ENCODE measurements around the gene STH.

Gene STH

DNA sequence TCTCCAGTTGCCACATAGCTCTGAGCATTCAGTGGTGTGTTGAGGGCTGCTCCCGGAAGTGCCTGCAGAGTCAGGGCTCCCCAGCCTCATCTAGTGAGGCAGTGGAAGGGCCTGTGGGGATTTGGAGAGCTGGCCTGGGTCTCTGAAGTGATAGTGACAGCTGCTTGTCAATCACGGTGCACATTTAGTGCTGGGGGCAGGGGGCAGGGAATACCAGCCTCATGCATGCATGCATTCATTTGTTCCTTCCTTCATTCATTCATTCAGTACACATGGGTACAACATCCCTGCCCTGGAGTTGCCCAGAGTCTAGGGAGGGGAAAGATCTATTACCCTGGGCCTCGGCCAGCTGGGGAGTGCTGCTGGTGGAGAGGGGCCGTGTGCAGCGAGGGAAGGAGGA, 11.3 kb upstream of the STH start:
- H3K9me3 ChIP-seq (ENCODE audit: control insufficient read depth, low read depth, low read length), result no peaks in the 10 kb centered on the region
- no peak overlapping the region for H3K9ac ChIP-seq (ENCODE audit: low read length)
- no peaks in the 10 kb centered on the region for H3K4me1 ChIP-seq (ENCODE audit: control insufficient read depth, low read depth, low read length)
- no peaks in the 10 kb centered on the region for H3K27me3 ChIP-seq (ENCODE audit: control insufficient read depth, insufficient read depth, low read length)
- H3K36me3 ChIP-seq (ENCODE audit: control insufficient read depth, low read depth, low read length), result no peaks in the 10 kb centered on the region
- no peak overlapping the region for H3K27ac ChIP-seq (ENCODE audit: low read length)
- no peak overlapping the region for H3K4me3 ChIP-seq (ENCODE audit: low read length)

DNA sequence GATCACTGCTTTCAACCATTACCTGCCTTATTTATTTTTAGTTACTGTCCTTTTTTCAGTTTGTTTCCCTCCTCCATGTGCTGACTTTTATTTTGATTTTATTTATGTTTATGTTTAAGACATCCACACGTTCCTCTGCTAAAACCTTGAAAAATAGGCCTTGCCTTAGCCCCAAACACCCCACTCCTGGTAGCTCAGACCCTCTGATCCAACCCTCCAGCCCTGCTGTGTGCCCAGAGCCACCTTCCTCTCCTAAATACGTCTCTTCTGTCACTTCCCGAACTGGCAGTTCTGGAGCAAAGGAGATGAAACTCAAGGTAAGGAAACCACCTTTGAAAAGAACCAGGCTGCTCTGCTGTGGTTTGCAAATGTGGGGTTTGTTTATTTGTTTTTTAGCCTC, 9.3 kb upstream of the STH start:
- H3K9me3 ChIP-seq (ENCODE audit: control insufficient read depth, low read depth, low read length), result no peaks in the 10 kb centered on the region
- H3K9ac ChIP-seq (ENCODE audit: low read length), result no peak overlapping the region
- no peak overlapping the region for H3K27ac ChIP-seq (ENCODE audit: low read length)
- H3K4me3 ChIP-seq (ENCODE audit: low read length), result no peak overlapping the region
- no peaks in the 10 kb centered on the region for H3K27me3 ChIP-seq (ENCODE audit: control insufficient read depth, insufficient read depth, low read length)
- peaks cover 5% of the 10 kb centered on the region for H3K4me1 ChIP-seq (ENCODE audit: control insufficient read depth, low read depth, low read length)
- no peaks in the 10 kb centered on the region for H3K36me3 ChIP-seq (ENCODE audit: control insufficient read depth, low read depth, low read length)

DNA sequence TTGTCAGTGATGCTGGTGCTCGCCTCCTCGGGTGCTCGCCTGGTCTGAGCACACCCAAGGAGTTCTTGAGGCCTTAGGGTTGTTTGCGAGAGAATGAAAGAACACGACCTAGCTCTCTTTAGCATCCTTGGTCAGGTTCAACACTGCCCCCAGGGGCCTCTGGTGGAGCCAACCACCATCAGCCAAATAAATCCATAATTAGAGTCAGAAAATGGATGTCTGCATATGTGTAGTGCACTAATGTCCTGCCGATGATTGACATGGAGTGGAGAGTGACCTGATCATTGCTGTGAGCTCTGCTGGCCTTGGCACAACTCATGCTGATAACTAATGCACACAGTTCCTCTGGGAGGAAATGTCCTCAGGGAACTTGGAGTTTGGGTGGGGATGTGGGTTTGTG, 8.2 kb upstream of the STH start:
- no peaks in the 10 kb centered on the region for H3K27me3 ChIP-seq (ENCODE audit: control insufficient read depth, insufficient read depth, low read length)
- no peaks in the 10 kb centered on the region for H3K36me3 ChIP-seq (ENCODE audit: control insufficient read depth, low read depth, low read length)
- no peak overlapping the region for H3K9ac ChIP-seq (ENCODE audit: low read length)
- no peaks in the 10 kb centered on the region for H3K9me3 ChIP-seq (ENCODE audit: control insufficient read depth, low read depth, low read length)
- H3K4me3 ChIP-seq (ENCODE audit: low read length), result no peak overlapping the region
- H3K27ac ChIP-seq (ENCODE audit: low read length), result no peak overlapping the region
- peaks cover 5% of the 10 kb centered on the region for H3K4me1 ChIP-seq (ENCODE audit: control insufficient read depth, low read depth, low read length)

DNA sequence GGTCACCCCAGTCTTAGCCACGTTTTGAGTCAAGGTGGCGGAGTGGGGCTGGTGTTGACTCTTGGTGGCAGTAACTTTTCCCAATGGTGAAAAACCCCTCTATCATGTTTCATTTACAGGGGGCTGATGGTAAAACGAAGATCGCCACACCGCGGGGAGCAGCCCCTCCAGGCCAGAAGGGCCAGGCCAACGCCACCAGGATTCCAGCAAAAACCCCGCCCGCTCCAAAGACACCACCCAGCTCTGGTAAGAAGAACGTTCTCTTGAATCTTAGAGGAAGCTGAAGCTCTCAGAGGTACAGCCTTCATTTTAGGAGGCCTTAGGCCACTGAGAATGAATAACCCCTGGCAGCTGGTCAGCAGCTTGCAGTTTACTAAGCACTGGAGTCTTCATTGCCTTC, 7.7 kb upstream of the STH start:
- H3K4me1 ChIP-seq (ENCODE audit: control insufficient read depth, low read depth, low read length), result peaks cover 5% of the 10 kb centered on the region
- H3K27ac ChIP-seq (ENCODE audit: low read length), result no peak overlapping the region
- H3K9me3 ChIP-seq (ENCODE audit: control insufficient read depth, low read depth, low read length), result no peaks in the 10 kb centered on the region
- H3K36me3 ChIP-seq (ENCODE audit: control insufficient read depth, low read depth, low read length), result no peaks in the 10 kb centered on the region
- no peak overlapping the region for H3K4me3 ChIP-seq (ENCODE audit: low read length)
- H3K9ac ChIP-seq (ENCODE audit: low read length), result no peak overlapping the region
- no peaks in the 10 kb centered on the region for H3K27me3 ChIP-seq (ENCODE audit: control insufficient read depth, insufficient read depth, low read length)

DNA sequence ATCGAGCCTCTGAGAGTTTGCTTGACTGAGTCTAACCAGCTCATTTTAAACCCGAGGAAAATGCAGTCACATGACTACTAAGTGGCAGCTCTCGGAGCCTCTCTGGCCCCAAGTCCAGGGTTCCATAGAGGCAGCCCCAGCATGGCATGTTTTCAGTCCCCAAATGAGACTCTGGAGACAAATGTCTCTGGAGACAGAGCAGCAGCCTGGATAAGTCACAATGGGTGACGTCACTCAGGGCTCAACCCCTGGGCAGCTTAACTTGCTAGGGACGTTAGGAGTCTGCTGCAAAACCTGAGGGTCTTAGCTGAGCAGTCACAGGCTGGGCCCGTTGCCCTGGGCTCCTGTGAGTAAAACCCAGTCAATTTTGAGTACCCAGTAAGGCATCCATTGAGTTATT, 6.9 kb upstream of the STH start:
- Histone ChIP-seq H3K27ac (ENCODE audit: low read length) (no peak overlapping the region), H3K9me3 (ENCODE audit: control insufficient read depth, low read depth, low read length) (no peaks in the 10 kb centered on the region), H3K4me1 (ENCODE audit: control insufficient read depth, low read depth, low read length) (peaks cover 5% of the 10 kb centered on the region), H3K27me3 (ENCODE audit: control insufficient read depth, insufficient read depth, low read length) (no peaks in the 10 kb centered on the region), H3K36me3 (ENCODE audit: control insufficient read depth, low read depth, low read length) (no peaks in the 10 kb centered on the region), H3K4me3 (ENCODE audit: low read length) (no peak overlapping the region), H3K9ac (ENCODE audit: low read length) (no peak overlapping the region)

DNA sequence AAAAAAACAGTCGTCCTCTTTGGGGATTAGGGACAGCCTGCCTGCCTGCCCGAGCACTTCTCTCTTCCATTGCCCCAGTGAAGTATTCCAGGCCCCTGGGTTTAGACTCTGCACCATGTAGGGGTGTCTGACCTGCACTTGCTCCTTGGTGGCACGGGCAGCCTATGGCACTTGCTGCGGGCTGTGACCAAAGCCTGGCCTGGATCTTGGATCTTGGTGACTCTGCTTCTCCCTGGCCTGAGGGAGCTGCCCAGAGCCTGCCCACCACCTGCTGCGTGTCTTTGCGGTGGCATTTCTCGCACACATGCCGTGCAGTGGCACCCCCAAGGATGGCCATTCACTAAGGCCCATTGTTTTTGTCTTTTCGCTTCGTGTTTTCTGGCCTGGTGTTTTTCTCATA, 6.1 kb upstream of the STH start:
- no peak overlapping the region for H3K27ac ChIP-seq (ENCODE audit: low read length)
- no peak overlapping the region for H3K9ac ChIP-seq (ENCODE audit: low read length)
- H3K4me3 ChIP-seq (ENCODE audit: low read length), result no peak overlapping the region
- peaks cover 5% of the 10 kb centered on the region for H3K4me1 ChIP-seq (ENCODE audit: control insufficient read depth, low read depth, low read length)
- no peaks in the 10 kb centered on the region for H3K27me3 ChIP-seq (ENCODE audit: control insufficient read depth, insufficient read depth, low read length)
- no peaks in the 10 kb centered on the region for H3K9me3 ChIP-seq (ENCODE audit: control insufficient read depth, low read depth, low read length)
- no peaks in the 10 kb centered on the region for H3K36me3 ChIP-seq (ENCODE audit: control insufficient read depth, low read depth, low read length)

DNA sequence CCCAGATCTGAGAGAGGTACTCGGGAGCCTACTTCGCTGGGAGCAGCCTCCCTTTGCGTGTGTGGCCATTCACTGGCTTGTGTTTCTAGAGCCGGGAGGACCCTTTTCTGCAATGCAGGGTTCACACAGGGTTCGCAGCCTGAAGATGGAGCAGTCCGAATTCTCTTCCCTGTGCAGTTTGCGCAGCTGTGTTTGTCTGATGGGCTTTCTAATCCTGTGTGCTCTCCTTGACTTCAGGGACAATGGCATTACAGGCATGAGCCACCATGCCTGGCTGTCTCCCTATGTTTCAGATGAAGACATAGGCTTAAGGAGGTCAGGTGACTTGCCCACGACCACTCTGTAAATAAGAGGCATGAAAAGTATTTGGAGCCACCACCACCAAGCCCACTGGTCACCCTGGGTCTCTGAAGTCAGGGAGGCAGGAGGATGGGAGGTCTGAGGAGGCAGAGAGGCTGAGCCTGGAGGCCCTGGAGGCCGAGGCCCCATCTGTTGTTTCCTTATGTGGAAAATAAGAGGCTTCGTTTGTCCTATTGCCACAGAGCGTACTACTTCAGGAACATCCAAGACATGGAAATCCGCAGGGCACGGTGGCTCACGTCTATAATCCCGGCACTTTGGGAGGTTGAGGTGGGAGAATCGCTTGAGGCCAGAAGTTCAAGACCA, 5.0 kb upstream of the STH start:
- Histone ChIP-seq H3K27me3 (ENCODE audit: control insufficient read depth, insufficient read depth, low read length) (no peaks in the 10 kb centered on the region), H3K9me3 (ENCODE audit: control insufficient read depth, low read depth, low read length) (no peaks in the 10 kb centered on the region), H3K4me1 (ENCODE audit: control insufficient read depth, low read depth, low read length) (peaks cover 5% of the 10 kb centered on the region), H3K9ac (ENCODE audit: low read length) (no peak overlapping the region), H3K4me3 (ENCODE audit: low read length) (no peak overlapping the region), H3K27ac (ENCODE audit: low read length) (no peak overlapping the region), H3K36me3 (ENCODE audit: control insufficient read depth, low read depth, low read length) (no peaks in the 10 kb centered on the region)

DNA sequence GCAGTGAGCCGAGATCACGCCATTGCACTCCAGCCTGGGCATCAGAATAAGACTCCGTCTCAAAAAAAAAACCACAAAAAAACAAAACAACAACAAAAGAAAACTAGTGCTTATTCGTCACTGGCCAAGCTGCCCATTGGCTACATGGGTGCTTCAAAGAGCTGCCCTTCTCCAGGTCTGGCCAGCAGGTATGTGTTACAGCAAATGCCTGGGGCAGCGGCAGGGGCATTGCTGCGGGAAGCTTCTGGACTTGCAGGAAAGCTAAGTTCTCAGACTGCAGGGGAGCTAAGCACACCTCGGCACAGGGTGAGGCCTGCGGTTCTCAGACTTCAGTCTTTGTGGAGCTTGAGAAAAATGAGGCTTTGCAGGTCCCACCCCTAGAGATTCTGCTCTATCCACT, 4.1 kb upstream of the STH start:
- Histone ChIP-seq H3K9ac (ENCODE audit: low read length) (no peak overlapping the region), H3K4me3 (ENCODE audit: low read length) (no peak overlapping the region), H3K4me1 (ENCODE audit: control insufficient read depth, low read depth, low read length) (peaks cover 5% of the 10 kb centered on the region), H3K27ac (ENCODE audit: low read length) (no peak overlapping the region), H3K36me3 (ENCODE audit: control insufficient read depth, low read depth, low read length) (no peaks in the 10 kb centered on the region), H3K9me3 (ENCODE audit: control insufficient read depth, low read depth, low read length) (no peaks in the 10 kb centered on the region), H3K27me3 (ENCODE audit: control insufficient read depth, insufficient read depth, low read length) (no peaks in the 10 kb centered on the region)

DNA sequence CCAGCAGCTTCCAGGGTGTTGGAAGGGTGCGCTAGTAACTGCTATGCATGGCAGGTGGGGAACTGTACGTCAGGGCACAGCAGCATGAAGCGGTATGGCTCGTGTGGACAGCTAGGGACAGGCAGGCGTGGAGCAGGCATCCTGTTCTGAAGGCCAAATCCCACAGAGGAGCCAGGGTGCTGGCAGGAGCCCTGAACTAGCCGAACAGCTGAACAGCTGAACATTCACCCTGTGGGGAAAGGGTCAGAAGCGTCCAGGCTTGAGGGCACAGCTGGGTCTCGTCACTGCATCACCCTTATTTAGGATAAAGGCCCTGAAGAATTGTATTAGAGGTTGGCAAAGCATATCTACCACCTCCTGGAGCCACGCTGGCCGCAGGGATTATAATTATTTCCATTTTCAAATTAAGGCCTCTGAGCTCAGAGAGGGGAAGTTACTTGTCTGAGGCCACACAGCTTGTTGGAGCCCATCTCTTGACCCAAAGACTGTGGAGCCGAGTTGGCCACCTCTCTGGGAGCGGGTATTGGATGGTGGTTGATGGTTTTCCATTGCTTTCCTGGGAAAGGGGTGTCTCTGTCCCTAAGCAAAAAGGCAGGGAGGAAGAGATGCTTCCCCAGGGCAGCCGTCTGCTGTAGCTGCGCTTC, 3.3 kb upstream of the STH start:
- H3K9ac ChIP-seq (ENCODE audit: low read length), result no peak overlapping the region
- peaks cover 5% of the 10 kb centered on the region for H3K4me1 ChIP-seq (ENCODE audit: control insufficient read depth, low read depth, low read length)

DNA sequence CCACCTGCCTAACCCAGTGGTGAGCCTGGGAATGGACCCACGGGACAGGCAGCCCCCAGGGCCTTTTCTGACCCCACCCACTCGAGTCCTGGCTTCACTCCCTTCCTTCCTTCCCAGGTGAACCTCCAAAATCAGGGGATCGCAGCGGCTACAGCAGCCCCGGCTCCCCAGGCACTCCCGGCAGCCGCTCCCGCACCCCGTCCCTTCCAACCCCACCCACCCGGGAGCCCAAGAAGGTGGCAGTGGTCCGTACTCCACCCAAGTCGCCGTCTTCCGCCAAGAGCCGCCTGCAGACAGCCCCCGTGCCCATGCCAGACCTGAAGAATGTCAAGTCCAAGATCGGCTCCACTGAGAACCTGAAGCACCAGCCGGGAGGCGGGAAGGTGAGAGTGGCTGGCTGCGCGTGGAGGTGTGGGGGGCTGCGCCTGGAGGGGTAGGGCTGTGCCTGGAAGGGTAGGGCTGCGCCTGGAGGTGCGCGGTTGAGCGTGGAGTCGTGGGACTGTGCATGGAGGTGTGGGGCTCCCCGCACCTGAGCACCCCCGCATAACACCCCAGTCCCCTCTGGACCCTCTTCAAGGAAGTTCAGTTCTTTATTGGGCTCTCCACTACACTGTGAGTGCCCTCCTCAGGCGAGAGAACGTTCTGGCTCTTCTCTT, 2.6 kb upstream of the STH start:
- Histone ChIP-seq H3K4me3 (ENCODE audit: low read length) (no peak overlapping the region), H3K4me1 (ENCODE audit: control insufficient read depth, low read depth, low read length) (peaks cover 5% of the 10 kb centered on the region), H3K36me3 (ENCODE audit: control insufficient read depth, low read depth, low read length) (no peaks in the 10 kb centered on the region), H3K9ac (ENCODE audit: low read length) (no peak overlapping the region), H3K9me3 (ENCODE audit: control insufficient read depth, low read depth, low read length) (no peaks in the 10 kb centered on the region), H3K27me3 (ENCODE audit: control insufficient read depth, insufficient read depth, low read length) (no peaks in the 10 kb centered on the region), H3K27ac (ENCODE audit: low read length) (no peak overlapping the region)

More for the DNA sequence above, 3.3 kb upstream of the STH start:
- Histone ChIP-seq H3K36me3 (ENCODE audit: control insufficient read depth, low read depth, low read length) (no peaks in the 10 kb centered on the region), H3K4me3 (ENCODE audit: low read length) (no peak overlapping the region), H3K27ac (ENCODE audit: low read length) (no peak overlapping the region), H3K9me3 (ENCODE audit: control insufficient read depth, low read depth, low read length) (no peaks in the 10 kb centered on the region), H3K27me3 (ENCODE audit: control insufficient read depth, insufficient read depth, low read length) (no peaks in the 10 kb centered on the region)

DNA sequence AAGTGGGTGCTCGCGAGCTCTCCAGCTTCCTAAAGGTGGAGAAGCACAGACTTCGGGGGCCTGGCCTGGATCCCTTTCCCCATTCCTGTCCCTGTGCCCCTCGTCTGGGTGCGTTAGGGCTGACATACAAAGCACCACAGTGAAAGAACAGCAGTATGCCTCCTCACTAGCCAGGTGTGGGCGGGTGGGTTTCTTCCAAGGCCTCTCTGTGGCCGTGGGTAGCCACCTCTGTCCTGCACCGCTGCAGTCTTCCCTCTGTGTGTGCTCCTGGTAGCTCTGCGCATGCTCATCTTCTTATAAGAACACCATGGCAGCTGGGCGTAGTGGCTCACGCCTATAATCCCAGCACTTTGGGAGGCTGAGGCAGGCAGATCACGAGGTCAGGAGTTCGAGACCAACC, 1.9 kb upstream of the STH start:
- Histone ChIP-seq H3K4me1 (ENCODE audit: control insufficient read depth, low read depth, low read length) (peaks cover 5% of the 10 kb centered on the region), H3K27ac (ENCODE audit: low read length) (no peak overlapping the region), H3K36me3 (ENCODE audit: control insufficient read depth, low read depth, low read length) (no peaks in the 10 kb centered on the region), H3K9ac (ENCODE audit: low read length) (no peak overlapping the region), H3K4me3 (ENCODE audit: low read length) (no peak overlapping the region), H3K27me3 (ENCODE audit: control insufficient read depth, insufficient read depth, low read length) (no peaks in the 10 kb centered on the region), H3K9me3 (ENCODE audit: control insufficient read depth, low read depth, low read length) (no peaks in the 10 kb centered on the region)

DNA sequence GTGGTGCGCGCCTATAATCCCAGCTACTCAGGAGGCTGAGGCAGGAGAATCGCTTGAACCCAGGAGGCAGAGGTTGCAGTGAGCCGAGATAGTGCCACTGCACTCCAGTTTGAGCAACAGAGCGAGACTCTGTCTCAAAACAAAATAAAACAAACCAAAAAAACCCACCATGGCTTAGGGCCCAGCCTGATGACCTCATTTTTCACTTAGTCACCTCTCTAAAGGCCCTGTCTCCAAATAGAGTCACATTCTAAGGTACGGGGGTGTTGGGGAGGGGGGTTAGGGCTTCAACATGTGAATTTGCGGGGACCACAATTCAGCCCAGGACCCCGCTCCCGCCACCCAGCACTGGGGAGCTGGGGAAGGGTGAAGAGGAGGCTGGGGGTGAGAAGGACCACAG, 1.4 kb upstream of the STH start:
- no peaks in the 10 kb centered on the region for H3K36me3 ChIP-seq (ENCODE audit: control insufficient read depth, low read depth, low read length)
- no peak overlapping the region for H3K9ac ChIP-seq (ENCODE audit: low read length)
- no peak overlapping the region for H3K27ac ChIP-seq (ENCODE audit: low read length)
- H3K4me3 ChIP-seq (ENCODE audit: low read length), result no peak overlapping the region
- H3K9me3 ChIP-seq (ENCODE audit: control insufficient read depth, low read depth, low read length), result no peaks in the 10 kb centered on the region
- H3K4me1 ChIP-seq (ENCODE audit: control insufficient read depth, low read depth, low read length), result peaks cover 5% of the 10 kb centered on the region
- no peaks in the 10 kb centered on the region for H3K27me3 ChIP-seq (ENCODE audit: control insufficient read depth, insufficient read depth, low read length)

Measured in iPS-18a (cell line).